Thoracic aorta (tissue), 2 donors: ENCODE results near the gene ZDHHC14. TPM values are rescaled to one million over a fixed set of nuclear protein-coding genes. Genes with fewer than 3 reads are reported as not detected.

Experiments used
- ATAC-seq: fragments of 150-250 bp; one replicate; pipeline ENCODE4 v1.8.0; 2017; ENCODE audit warnings: low read depth; ENCODE audit not compliant: insufficient number of reproducible peaks, low FRiP score
- DNase-seq: peaks from one replicate; pipeline ENCODE4 v3.0.0-alpha.2; 2020; ENCODE audit warnings: low spot score
- H3K27ac ChIP-seq, 2 donors: fragments of 200-600 bp; sonication (generic); 1 replicate in 1 of 2; 2 replicates in 1 of 2; pipeline ENCODE4 v1.5.1; 2016; ENCODE audit warnings: mild to moderate bottlenecking in 2 of 2, moderate library complexity in 2 of 2
- H3K27me3 ChIP-seq: fragments of 200-600 bp; sonication (generic); replicated peaks from 2 replicates; pipeline ENCODE4 v1.6.0; 2016; ENCODE audit warnings: mild to moderate bottlenecking; ENCODE audit not compliant: insufficient read depth
- H3K36me3 ChIP-seq: fragments of 200-600 bp; sonication (generic); one replicate; pipeline ENCODE4 v1.5.1; 2016
- H3K4me1 ChIP-seq, 2 donors: fragments of 200-600 bp; sonication (generic); 1 replicate in 1 of 2; 2 replicates in 1 of 2; pipeline versions ENCODE4 v1.5.1 to v1.6.0; 2016; ENCODE audit warnings: low read depth in 2 of 2, mild to moderate bottlenecking in 1 of 2; ENCODE audit not compliant: control insufficient read depth in 1 of 2
- H3K4me3 ChIP-seq: fragments of 200-600 bp; sonication (generic); 2 replicates; pipeline ENCODE4 v1.5.1; 2016; ENCODE audit warnings: mild to moderate bottlenecking
- H3K9me3 ChIP-seq: fragments of 200-600 bp; sonication (generic); 2 replicates; pipeline ENCODE4 v1.5.1; 2016
- CTCF ChIP-seq: fragments of 200-600 bp; sonication (generic); IDR thresholded peaks from one replicate; pipeline ENCODE4 v1.5.1; 2019; ENCODE audit warnings: antibody characterized with exemption
- total RNA-seq, 2 donors: library from RNA; depleted of rRNA; stranded (reverse); fragments of >200 nt; gene quantifications; one replicate each; pipeline versions ENCODE4 v1.1.0 to v1.2.3, GENCODE V29; 2016

The ZDHHC14 gene
- total RNA-seq, 2 donors from 2014 or later = 20.0 to 31.1 TPM

GRCh38 chr6:157592980-157593379 is 212.0 kb downstream of the ZDHHC14 start:
- DNase-seq (no peak), ATAC-seq (no peak)
- H3K9me3 ChIP-seq = peaks cover 5% of the 10 kb centered on the region

GRCh38 chr6:157593596-157593995 is 212.6 kb downstream of the ZDHHC14 start:
- no peak for ATAC-seq
- DNase-seq = no peak

More at GRCh38 chr6:157592980-157593379, 212.0 kb downstream of the ZDHHC14 start:
- Histone ChIP-seq H3K27ac (no peak overlapping the region), H3K27me3 (no peaks in the 10 kb centered on the region), H3K4me1 (peaks cover 0 to 14% of the 10 kb centered on the region in 2 donors), H3K4me3 (no peak overlapping the region), H3K36me3 (no peaks in the 10 kb centered on the region)
- no peak for TF ChIP-seq CTCF

GRCh38 chr6:157594292-157594691 is 213.3 kb downstream of the ZDHHC14 start:
- Histone ChIP-seq H3K4me1 (peaks cover 0 to 17% of the 10 kb centered on the region in 2 donors), H3K27me3 (no peaks in the 10 kb centered on the region), H3K27ac (no peak overlapping the region), H3K4me3 (no peak overlapping the region), H3K36me3 (peaks cover 1% of the 10 kb centered on the region), H3K9me3 (peaks cover 4% of the 10 kb centered on the region)
- ATAC-seq = no peak
- no peak for DNase-seq
- no peak for TF ChIP-seq CTCF

More at GRCh38 chr6:157593596-157593995, 212.6 kb downstream of the ZDHHC14 start:
- no peak for TF ChIP-seq CTCF
- Histone ChIP-seq H3K9me3 (peaks cover 5% of the 10 kb centered on the region), H3K27me3 (no peaks in the 10 kb centered on the region), H3K27ac (no peak overlapping the region), H3K4me1 (peaks cover 0 to 17% of the 10 kb centered on the region in 2 donors), H3K4me3 (no peak overlapping the region), H3K36me3 (no peaks in the 10 kb centered on the region)

- H3K9me3 ChIP-seq = no peaks in the 10 kb centered on the region
- no peaks in the 10 kb centered on the region for H3K27me3 ChIP-seq
- ATAC-seq (no peak), DNase-seq (no peak)
- H3K4me1 ChIP-seq = peaks cover 0 to 17% of the 10 kb centered on the region in 2 donors
- TF ChIP-seq CTCF = no peak
- no peak overlapping the region for H3K27ac ChIP-seq
- peaks cover 2% of the 10 kb centered on the region for H3K36me3 ChIP-seq
- H3K4me3 ChIP-seq = no peak overlapping the region
Measured at GRCh38 chr6:157595768-157596167, 214.8 kb downstream of the ZDHHC14 start.

- no peak for TF ChIP-seq CTCF
- H3K4me3 ChIP-seq = no peak overlapping the region
- no peak overlapping the region for H3K27ac ChIP-seq
- no peaks in the 10 kb centered on the region for H3K27me3 ChIP-seq
- peaks cover 2% of the 10 kb centered on the region for H3K36me3 ChIP-seq
- DNase-seq (no peak), ATAC-seq (no peak)
- peaks cover 0 to 17% of the 10 kb centered on the region in 2 donors for H3K4me1 ChIP-seq
- no peaks in the 10 kb centered on the region for H3K9me3 ChIP-seq
Measured at GRCh38 chr6:157596461-157596860, 215.5 kb downstream of the ZDHHC14 start.
